NCI-H2171 treated with DMSO at 0.1 percent for 48 hours (cell line): ENCODE results near the gene SLC7A10.

ENCODE experiments used
- DNase-seq: peaks from one replicate; lab custom pipeline; 2025; lab: John Stamatoyannopoulos, UW

The SLC7A10 gene

GRCh38 chr19:33225458-33225926, at the start of gene SLC7A10:
Gene SLC7A10, minus strand, starts transcription at chr19:33225850. Its CDS starts 147 bp downstream, at chr19:33225703.
- DNase-seq, result no peak

GRCh38 chr19:33274663-33275558, 49.3 kb upstream of the SLC7A10 start:
- no peak for DNase-seq

GRCh38 chr19:33273881-33274662, 48.4 kb upstream of the SLC7A10 start:
- no peak for DNase-seq

GRCh38 chr19:33273065-33273736, 47.6 kb upstream of the SLC7A10 start:
- DNase-seq, result no peak

- no peak for DNase-seq
These were observed 45.8 kb upstream of the SLC7A10 start for GRCh38 chr19:33271246-33272021.

- DNase-seq, result no peak
These were observed 45.1 kb upstream of the SLC7A10 start for GRCh38 chr19:33270769-33271168.

GRCh38 chr19:33269016-33269415, 43.4 kb upstream of the SLC7A10 start:
- no peak for DNase-seq

- DNase-seq, result no peak
These were observed 42.7 kb upstream of the SLC7A10 start for GRCh38 chr19:33268162-33268991.

GRCh38 chr19:33267706-33268105, 42.1 kb upstream of the SLC7A10 start:
- DNase-seq, result no peak

- DNase-seq, result no peak
These were observed 41.4 kb upstream of the SLC7A10 start for GRCh38 chr19:33266974-33267484.

GRCh38 chr19:33264881-33265445, 39.3 kb upstream of the SLC7A10 start:
- no peak for DNase-seq

- no peak for DNase-seq
These were observed 37.8 kb upstream of the SLC7A10 start for GRCh38 chr19:33263325-33264023.

GRCh38 chr19:33261511-33262189, 36.0 kb upstream of the SLC7A10 start:
- no peak for DNase-seq

- no peak for DNase-seq
These were observed 35.2 kb upstream of the SLC7A10 start for GRCh38 chr19:33260628-33261418.

GRCh38 chr19:33259539-33259938, 33.9 kb upstream of the SLC7A10 start:
- no peak for DNase-seq

GRCh38 chr19:33257828-33258227, 32.2 kb upstream of the SLC7A10 start:
- no peak for DNase-seq

- DNase-seq, result no peak
These were observed 30.6 kb upstream of the SLC7A10 start for GRCh38 chr19:33256261-33256660.

- DNase-seq, result no peak
These were observed 30.1 kb upstream of the SLC7A10 start for GRCh38 chr19:33255781-33256180.
